Measurements from ENCODE around the gene CASKIN2.
A peak's percentile ranks its signal among the peaks of the same experiment; 100 is the strongest.

Gene CASKIN2

GRCh38 chr17:75516619-75517296 is 1.4 kb upstream of the CASKIN2 start:
- no peak for TF ChIP-seq CTCF (conservative IDR thresholded peaks at IDR 0.05; ENCODE audit: control insufficient read depth, insufficient read depth, low read depth, low read length)
- H3K4me3 ChIP-seq (ENCODE audit: control insufficient read depth, low read depth, low read length) = peak overlapping the region; percentile 66
- DNase-seq (ENCODE audit: low read depth) = no peak

GRCh38 chr17:75516255-75516618 is 900 bp upstream of the CASKIN2 start, which contains the start of gene TSEN54:
TSEN54 (plus strand) TSS chr17:75516528; CDS start chr17:75516561, 33 bp downstream.
- peak; percentile 76 for DNase-seq (ENCODE audit: low read depth)
- peak within 1 kb of the TSS; percentile 66 for H3K4me3 ChIP-seq (ENCODE audit: control insufficient read depth, low read depth, low read length)
- no peak for TF ChIP-seq CTCF (conservative IDR thresholded peaks at IDR 0.05; ENCODE audit: control insufficient read depth, insufficient read depth, low read depth, low read length)

- peak overlapping the region; percentile 61 for H3K4me3 ChIP-seq (ENCODE audit: control insufficient read depth, low read depth, low read length)
- no peak for TF ChIP-seq CTCF (conservative IDR thresholded peaks at IDR 0.05; ENCODE audit: control insufficient read depth, insufficient read depth, low read depth, low read length)
- no peak for DNase-seq (ENCODE audit: low read depth)
Observed at GRCh38 chr17:75514919-75515495, 330 bp downstream of the CASKIN2 start.

- no peak for TF ChIP-seq CTCF (conservative IDR thresholded peaks at IDR 0.05; ENCODE audit: control insufficient read depth, insufficient read depth, low read depth, low read length)
- DNase-seq (ENCODE audit: low read depth) = no peak
- H3K4me3 ChIP-seq (ENCODE audit: control insufficient read depth, low read depth, low read length) = peak overlapping the region; percentile 61
Observed at GRCh38 chr17:75514299-75514918, 928 bp downstream of the CASKIN2 start.

GRCh38 chr17:75513641-75514000 is 1.7 kb downstream of the CASKIN2 start:
- H3K4me3 ChIP-seq (ENCODE audit: control insufficient read depth, low read depth, low read length) = no peak overlapping the region
- DNase-seq (ENCODE audit: low read depth) = no peak
- no peak for TF ChIP-seq CTCF (conservative IDR thresholded peaks at IDR 0.05; ENCODE audit: control insufficient read depth, insufficient read depth, low read depth, low read length)

- TF ChIP-seq CTCF (conservative IDR thresholded peaks at IDR 0.05; ENCODE audit: control insufficient read depth, insufficient read depth, low read depth, low read length) = no peak
- peak; percentile 46 for DNase-seq (ENCODE audit: low read depth)
- no peak overlapping the region for H3K4me3 ChIP-seq (ENCODE audit: control insufficient read depth, low read depth, low read length)
Observed at GRCh38 chr17:75512926-75513640, 2.3 kb downstream of the CASKIN2 start.
